Stimulated activated CD8-positive, alpha-beta memory T cell treated with anti-CD3 and anti-CD28 coated beads, Interleukin-7, amount 100 ng/mL, for 48 hours (primary cell): ENCODE data around the gene IFT43.

Source experiments
- DNase-seq, 2 donors: peaks; one replicate each; pipeline ENCODE4 v3.0.0-alpha.2; 2020; ENCODE audit warnings: low read depth in 1 of 2; ENCODE audit errors: extremely low read depth in 1 of 2

IFT43 gene

DNA sequence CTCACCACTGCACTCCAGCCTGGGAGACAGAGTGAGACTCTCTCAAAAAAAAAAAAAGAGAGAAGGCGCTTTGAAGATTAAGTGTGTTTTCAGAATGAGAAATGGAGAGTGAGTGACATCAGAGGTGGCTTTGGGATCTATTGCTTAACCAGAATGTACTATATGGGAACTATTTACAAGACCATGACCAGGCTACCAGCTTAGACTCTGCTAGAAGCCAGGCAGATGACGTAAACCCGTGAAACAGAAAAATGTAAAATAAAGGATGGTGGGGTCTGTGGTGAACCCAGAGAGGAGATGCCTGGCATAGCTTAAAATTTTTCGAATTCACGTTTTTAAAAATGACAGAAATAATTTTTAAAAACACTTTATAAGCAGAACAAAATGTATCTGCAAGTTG, 82.0 kb downstream of the IFT43 start:
- DNase-seq = no peak

DNA sequence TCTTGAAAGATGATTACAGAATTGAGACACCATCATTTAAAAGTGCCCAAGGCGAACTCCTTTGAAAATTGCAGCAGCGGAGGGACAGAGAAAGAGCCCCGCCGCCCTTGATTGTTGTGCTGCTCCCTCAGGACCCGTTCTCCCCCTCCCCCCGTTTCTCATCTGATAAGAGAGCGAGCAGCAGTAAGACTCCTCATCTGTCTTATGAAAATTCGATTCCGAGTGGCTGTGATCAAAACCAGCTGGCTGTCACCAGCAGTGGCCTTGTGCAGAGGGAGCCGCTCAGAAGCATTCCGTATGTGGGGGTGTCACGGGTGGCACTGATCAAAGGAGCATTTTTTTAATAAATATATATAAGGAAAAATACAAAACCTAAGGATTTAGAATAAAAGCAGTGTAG, 88.2 kb downstream of the IFT43 start:
- no peak for DNase-seq

DNA sequence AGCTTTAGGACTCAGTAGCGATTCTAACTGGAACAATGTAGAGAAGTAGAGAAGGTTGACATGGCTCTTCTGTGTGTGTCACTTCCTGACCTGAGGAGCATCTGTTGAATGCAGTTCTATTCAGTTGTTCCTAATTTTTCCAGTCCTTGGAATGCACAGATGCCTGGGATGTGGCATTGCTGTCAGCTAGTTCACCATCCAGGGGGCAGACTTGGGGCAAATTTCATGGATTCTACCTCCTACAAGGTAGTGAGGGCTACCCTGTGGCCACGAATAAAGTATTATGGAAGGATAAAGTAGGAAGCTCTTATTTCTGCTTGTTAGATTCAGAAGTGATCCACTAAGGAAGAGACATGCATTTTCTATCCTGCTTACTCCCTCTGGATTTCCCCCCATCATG, 91.8 kb downstream of the IFT43 start:
- no peak for DNase-seq

DNA sequence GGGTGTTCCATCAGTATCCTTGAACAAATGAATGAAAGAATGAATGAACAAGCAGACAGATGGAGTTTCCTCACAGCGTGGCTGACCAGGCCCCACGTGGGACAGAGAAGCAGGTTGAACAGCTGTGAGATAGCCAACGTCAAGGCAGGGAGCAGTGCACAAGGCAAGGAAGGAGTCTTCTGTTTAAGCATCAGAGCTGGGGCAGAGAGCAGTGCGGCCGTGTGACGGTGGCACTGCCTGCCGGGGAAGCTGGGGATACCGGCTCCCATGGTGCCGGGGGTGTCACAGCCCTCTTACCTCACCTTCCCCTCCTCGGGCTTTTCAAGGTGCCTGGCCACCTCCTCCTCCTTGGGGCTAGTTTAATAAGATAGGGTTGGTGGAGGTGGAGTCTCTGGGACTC, 92.9 kb downstream of the IFT43 start:
- DNase-seq = no peak

DNA sequence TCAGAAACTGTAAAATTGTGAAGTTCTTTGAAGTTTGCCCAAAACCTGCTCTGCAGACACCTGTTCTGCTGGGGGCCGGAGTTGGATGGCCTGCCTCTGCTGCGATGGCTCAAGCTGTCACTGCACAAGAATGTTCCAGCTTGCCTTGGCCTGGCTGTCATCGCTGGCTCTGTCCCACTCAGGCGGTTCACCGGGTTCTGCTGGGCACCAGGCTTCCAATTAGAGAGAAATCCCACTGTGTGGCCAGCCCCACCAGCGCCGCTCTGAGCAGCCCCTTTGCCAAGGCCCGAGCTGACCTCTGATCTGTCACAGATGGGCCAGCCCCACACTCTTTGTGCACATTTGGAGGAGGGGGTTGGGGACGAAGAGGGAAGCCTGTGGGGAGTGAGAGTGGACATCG, 94.5 kb downstream of the IFT43 start:
- DNase-seq = no peak

DNA sequence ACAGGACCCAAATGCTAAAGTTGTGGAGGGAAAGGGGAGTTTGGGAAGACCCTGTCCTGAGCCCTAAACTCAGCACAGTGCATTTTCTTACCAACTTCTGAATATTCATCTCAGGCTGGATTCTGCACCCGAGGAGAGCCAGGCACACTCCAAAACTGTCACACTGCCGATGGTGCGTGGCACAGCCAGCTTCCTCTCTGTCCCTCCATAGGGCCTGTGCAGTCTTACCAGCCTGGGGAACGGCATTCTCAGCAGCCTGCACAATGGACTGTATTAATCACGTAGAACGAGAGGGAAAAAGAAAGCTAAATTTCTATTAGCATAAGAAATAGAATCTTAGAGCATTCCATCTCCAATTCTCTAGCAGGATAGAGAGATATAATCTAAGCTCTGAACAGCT, 94.9 kb downstream of the IFT43 start:
- DNase-seq = no peak

DNA sequence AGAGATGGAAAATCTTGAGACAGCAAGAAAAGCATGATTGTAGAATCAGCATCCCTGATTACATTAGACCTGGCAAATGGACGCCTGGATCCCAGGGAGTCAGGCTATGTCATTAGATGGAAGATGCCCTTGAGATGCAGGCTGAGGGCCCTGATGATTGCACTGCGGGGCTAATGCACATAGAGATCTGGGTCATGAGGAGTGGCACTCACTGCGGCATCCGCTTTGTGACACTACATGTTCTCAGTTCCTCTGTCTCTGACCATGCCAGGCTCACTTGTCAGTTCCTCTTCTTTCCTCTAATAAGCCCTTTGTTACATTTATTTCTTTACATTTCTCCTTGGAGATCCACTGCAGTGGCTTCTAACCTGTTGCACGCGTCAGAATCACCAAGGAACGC, 96.1 kb downstream of the IFT43 start:
- DNase-seq = no peak

DNA sequence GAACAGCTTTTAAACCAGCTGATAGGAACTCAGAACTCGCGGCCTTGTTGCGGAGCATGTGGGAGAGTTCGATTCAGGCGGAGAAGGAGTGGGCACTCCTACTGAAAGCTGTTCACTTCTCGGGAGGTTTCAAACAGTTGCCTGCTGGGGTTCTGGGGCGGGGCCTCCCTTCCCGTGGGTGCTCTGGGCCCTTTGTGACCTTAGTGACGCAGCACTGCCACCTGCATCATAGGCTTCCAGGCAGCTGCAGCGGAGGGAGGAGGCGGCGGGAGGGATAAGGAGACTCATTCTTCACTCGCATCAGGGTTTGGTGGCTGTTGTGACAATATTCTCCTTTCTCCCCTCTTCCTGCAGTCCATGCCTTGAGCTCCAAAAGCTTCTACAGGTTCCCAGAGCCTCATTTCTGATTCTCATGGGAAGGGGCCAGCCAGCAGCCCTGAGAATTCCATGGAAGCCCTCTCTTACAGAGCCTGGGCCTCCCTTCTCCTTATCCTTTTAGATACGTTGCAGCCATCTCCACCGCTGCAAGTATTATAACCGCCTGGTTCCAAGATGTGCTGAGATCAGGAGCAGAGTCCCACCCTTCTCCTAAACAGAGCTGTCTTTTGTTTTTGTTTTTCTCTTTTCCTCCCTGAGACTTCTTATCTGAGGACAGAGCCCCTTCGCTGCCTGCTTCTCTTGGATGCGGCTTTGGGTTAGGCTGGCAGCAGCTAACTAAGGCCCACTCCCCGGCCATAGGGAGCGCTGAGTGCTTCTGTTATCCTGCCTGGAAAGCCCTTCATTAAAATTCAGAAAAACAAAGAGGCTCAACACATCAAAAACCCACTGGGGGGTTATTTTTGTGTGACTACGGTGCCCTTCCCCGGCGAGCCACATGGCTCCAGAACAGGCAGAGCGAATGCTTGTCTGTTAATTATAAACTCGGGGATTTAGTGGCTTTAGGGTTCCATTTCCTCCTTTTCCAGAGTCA, 98.5 kb downstream of the IFT43 start:
- no peak for DNase-seq

DNA sequence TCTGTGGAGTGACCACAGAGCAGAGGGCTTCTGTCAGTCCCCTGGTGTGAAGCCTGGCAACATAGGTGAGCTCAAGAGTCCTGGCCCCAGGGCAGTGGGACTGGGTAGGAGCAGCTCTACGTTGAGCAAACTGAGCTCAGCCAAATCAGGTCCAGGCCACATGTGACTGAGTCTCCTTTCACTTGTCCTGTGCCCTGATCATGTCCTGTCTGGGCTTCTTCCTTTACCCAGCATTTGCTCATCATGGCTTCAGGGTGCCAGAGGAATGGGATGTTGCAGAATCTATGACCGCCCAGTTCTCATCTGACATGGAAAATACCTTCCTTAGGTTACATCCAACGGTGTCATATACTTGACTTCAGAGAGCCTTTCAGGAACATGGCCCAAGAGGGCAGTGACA, 99.8 kb downstream of the IFT43 start:
- no peak for DNase-seq

DNA sequence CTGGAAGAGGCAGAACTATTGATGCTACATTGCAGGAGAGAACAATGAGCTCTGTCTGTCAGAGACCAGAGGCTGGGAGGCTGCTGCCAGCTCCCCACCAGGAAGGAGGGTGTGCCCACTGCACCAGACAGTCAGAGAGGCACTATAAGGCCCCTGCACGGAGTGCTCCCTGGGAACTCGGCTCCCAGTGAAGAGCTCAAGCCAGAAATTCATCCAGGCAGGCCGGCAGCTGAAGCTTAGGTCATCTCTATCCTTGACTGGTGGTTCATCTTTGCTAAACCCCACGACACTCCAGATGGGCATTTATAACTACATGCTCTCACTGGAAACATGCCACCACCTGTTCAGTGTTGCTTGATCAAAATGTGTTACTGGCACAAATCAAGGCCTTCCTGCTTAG, 101.1 kb downstream of the IFT43 start:
- DNase-seq = no peak

DNA sequence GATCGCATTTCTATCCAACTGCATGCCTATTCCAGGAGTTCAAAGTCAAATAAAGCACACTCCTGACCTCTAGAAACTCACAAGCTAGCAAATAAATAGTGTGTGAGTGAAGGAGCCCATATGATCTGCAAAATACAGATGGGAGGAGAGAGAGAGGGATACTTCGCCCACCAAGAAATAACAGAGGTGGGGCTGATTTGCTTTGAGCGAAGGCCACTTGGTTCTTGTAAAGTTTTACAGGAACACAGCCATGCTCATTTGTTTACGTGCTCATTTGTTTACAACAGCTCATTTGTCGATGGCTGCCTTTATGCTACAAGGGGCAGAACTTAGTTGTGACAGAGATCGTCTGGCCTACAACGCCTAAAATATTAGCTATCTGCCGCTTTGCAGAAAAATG, 102.8 kb downstream of the IFT43 start:
- DNase-seq = no peak

DNA sequence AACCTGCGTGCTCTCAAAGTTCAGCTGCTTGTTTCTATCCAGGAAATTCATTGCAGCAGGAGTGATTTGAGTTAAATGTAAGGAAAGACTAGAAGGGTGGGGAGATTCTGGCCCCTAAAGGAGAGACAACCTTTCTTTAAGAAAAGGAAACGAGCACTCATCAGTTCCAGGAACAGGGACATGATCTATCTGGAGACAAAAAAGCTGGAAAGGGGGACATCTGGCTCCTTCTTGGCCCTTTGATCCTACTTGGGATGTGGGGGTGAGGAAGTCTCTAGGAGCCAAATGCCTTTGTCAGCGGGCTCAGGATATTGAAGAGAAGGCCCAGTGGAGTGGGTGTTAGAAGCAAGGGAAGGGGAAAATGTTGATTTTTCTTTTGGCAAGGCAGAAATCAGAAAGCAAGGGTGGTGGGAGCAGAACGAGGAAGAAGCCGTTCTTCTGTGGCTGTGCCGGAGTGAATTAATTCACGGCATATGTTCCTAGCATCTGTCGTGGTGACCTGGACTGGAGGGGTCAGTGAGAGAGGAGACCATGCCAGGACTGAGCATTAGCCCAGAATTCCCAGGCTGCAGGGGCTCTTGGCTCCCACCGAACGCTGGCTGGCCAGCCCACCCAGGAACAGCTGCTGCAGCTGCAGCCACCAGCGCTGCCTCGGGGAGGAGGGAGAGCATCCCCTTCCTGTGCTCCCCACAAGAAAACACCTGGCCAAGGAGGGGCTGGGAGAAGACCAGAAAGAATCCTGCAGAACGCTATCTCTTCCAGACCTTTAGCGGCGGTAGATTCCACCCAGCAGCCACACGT, 103.4 kb downstream of the IFT43 start:
- no peak for DNase-seq

DNA sequence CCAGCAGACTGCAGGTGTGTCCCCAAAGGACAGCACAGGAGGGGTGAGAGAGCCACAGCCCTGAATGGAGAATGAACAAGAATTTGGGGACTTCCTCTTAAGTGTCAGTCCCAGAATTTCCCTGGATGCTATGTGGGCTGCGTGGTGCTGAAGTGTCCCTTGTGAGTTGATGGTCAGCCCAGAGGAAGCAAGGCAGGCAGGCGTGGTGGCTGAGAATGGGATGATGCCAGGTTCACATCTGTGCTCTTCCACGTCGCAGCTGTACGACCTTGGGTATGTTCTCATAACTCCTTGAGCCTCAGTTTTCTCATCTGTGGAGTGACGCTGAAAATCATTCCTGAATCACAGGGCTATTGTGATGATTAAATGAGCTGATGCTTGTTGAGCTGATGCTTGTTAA, 104.0 kb downstream of the IFT43 start:
- no peak for DNase-seq

DNA sequence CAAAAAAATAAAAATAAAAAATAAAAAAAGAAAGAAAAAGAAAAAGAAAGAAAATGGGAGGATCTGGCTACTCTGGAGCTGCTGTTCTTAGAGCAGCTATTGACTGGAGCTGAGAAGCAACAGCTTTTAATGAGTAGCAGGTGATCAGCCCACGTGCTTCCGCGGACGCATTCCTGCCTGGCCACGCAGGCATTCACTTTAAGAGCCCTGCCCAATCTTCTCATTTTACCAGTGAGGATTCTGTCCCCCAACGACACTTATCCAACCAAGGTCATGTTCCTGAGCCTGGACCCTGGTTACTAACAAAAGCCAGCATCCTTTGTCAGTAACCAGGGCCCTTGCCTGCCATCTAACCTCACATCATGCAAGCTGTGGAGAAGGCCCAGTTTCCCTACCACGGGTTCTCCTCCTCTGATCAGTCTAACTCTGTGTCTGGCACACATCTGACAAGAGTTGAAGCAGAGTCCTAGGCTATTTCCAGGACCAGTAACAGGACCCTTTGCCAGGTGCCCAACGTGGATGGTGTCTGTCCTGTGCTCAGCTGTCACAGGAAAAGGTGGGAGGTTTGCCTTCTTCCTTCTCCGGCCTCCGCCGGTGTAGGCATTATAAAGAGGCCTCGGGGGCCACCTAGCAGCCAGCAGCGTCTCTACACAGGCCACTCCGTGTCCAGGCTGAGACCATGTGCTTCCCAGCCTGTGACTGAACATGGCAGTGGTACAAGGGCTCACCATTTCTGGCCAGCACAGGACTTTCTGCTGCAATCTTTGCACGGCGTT, 105.2 kb downstream of the IFT43 start:
- DNase-seq = no peak

DNA sequence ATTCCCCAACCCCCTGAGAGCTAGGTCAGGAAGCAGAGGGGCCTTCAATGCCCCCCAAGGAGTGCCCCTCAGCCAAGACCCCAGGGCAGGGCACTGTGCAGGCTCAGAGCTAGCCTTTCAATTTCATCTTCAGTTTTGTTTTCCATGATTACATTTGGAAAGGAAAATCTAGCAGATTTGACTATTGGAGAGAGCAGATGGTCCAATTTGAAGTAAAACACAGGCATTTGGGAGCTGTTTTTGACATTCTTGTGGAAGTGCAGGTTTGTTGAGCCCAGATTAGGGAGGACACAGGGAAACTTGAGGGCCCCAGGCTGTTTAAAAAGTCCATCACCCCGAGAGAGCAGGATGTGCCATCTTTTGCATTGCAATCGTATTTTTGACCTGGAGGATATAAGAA, 107.5 kb downstream of the IFT43 start:
- DNase-seq = no peak

DNA sequence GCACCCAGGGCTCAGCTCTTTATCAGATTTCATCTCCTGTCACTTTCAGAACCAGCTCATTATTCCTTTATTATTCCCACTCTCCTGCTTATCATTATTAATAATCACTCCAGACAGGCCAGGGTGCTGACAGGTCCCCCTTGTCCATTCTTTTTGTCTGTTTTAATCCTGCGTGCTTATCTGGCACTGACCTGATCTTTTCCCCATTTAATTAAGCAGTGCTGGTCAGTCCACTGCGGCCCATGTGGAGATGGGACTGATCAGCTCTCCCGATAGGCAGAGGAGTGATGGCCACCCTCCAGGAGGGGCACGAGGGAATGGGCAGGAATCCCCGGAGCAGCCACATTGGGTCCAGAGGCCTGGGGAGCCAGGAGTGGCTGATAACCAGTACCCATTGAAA, 110.7 kb downstream of the IFT43 start:
- no peak for DNase-seq

DNA sequence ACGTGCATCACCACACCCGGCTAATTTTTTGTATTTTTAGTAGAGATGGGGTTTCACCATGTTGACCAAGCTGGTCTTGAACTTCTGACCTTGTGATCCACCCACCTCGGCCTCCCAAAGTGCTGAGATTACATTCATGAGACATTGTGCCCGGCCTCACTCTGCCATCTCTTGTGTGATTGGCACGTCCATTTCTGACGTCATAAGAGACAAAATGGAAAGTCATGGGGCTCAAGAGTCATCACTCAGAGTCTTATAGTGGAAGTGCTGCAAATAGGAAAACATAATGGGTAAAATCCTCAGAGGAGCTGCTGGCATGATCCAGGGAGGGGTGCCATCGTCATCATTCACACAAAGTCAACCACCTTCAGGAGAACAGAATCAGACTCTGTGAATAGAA, 112.0 kb downstream of the IFT43 start:
- no peak for DNase-seq

DNA sequence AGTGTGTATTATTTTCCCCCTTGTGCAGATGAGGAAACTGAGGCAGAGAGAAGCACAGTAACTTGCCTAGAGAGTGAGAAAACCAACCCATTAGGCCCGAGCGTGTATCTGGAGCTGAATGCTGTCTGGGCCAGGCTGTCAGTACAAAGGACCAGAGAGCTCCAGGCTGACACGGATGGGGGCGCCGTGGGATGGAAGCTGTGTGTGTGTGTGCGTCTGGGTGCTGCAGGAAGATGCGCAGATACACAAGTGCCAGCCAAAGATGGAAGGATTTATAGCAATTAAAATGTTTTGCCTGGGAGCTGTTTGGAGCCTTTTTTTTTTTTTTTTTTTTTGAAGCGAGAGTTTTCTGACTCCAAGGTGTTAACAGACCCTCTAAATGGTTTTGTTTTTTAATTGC, 112.5 kb downstream of the IFT43 start:
- no peak for DNase-seq

DNA sequence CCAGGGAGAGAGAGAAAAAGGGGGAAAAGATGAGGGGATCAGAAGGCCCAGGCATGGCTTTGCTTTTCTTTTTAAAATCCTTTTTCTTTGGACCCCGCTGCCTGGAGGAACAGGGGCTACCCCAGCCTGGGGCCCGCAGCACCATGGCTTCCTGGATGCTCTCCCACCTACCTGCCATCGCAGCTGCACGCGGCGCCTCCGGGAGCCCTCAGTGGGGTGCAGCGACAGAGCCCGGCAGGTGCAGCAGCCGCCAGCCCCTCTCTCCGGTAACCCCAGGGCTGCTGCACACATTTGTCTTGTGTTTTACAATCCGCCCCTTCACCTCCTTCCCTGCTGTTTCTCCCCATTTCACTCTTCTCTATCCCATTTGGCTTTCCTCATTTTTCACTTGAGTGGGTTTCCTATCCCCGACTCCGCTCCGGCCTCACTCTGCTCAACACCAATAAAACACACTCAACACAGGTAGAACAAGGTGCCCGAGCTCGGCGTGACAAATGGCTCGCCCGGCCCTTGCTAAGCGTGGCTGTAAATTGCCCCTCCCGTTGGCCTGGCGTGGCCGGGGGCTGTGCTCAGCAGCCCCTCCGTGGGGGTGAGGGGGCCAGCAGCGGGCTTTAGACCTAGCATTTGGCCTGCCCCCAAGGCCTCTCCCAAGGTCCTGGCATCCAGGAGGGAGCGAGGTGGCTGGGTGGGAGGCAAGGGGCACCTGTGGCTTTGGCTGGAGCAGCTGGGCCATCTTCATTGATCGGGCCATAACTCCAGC, 113.5 kb downstream of the IFT43 start:
- DNase-seq = no peak

DNA sequence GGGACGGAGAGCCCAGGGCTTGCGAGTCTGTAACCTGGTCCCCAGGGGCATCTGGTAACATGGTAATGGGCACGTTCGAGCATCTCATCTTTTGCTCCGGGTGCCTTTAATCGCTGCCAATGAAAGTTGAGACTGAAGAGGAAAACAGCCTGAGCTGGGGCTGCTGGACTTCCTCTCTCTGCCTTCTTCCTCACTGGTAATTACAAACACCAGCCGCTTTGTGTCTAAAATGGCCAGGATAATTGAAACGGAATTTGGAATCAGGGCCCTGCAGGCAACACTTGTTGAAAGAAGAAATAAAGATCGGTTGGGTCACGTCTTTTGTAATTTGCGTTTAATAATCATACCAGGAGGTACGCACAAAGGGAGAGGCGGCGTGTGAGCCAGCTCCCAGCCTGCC, 114.7 kb downstream of the IFT43 start:
- DNase-seq = no peak
